ENCODE data around the gene SCYGR6.

SCYGR6 gene

DNA sequence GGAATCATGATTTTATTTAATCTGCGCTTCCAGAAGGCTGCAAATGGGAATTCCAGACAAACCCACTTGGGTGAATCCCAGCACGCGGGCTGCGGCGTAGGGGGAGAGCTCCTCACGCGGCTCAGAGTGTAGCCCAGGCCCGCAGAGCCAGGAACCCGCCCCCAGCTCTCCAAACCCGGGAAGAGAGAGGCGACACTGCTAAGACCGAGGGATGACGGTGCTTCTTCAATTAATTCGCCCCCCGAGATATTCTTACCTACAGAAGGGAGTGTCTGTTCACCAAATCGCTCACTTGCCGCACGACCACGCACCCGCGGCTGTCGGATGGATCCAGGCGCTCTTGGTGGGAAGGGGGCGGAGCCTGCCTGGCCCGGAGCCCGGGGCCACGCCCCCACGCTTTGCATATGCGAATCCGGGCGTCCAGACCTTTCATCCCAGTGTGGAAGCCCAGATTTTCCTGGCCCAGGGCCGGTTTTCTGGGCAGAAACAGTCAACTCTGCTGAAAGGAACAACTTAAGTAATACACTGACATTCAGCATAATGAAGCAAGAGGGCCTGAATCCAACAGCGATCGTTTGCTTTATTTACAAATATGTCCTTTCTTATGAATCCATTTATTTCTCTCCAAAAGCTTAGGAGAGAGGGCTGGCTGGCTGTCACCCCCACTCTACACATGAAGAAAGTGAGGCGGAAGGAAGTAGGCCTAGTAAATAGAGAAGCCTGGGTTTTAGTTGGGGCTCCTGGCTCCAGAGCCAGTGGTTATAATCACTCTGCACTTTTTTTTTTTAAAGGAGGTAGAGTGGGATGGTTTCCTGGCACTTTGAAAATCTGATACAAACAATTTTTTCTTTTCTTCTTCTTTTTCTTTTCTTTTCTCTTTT, 6.6 kb downstream of the SCYGR6 start, which contains the start of gene SLC19A3:
TSS of gene SLC19A3 (minus strand) at position 342 of the 881 bp plus-strand sequence. CDS start 15,710 bp downstream, outside the sequence.
- in situ Hi-C loops (cut with MboI; ENCODE audit: low pct_unique_long_range_greater_than_20kb, low sequenced_read_pairs), result no loop called here
- DNase-seq, result no peak

DNA sequence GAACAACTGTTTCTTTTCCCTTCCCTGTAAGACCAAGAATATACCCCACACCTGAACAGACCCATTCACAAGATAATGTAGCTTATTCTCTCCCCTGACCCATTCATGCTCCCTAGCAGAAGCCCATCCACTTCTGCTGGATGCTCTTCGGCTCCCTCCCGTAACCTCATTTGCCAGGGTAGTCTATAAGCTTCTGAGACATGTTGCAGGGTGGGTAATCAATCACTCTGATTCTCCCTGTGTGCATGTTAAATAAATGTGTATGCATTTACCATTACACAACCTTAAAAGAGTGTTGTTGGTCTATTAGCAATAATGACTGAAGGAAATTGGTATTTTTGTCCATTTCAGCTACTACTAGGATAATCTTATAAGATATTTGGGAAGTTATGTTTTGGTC, 8.1 kb downstream of the SCYGR6 start:
- DNase-seq, result no peak
- in situ Hi-C loops (cut with MboI; ENCODE audit: low pct_unique_long_range_greater_than_20kb, low sequenced_read_pairs), result no loop called here

DNA sequence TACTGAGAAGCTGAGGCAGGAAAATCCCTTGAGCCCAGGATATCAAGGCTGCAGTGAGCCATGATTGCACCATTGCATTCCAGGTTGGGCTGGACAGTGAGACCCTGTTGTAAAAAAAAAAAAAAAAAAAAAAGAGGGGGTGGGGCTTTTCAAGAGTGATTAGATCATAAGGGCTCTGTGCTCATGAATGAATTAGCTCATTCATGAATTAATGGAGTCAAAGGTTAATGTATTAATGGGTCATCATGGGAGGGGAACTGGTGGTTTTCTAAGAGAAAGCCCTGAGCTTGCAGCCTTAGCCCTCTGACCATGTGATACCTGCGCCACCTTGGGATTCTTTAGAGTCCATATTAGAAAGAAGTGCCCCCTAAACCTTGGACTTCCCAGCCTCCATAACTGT, 11.3 kb downstream of the SCYGR6 start:
- DNase-seq, result no peak
- in situ Hi-C loops (cut with MboI; ENCODE audit: low pct_unique_long_range_greater_than_20kb, low sequenced_read_pairs), result no loop called here

DNA sequence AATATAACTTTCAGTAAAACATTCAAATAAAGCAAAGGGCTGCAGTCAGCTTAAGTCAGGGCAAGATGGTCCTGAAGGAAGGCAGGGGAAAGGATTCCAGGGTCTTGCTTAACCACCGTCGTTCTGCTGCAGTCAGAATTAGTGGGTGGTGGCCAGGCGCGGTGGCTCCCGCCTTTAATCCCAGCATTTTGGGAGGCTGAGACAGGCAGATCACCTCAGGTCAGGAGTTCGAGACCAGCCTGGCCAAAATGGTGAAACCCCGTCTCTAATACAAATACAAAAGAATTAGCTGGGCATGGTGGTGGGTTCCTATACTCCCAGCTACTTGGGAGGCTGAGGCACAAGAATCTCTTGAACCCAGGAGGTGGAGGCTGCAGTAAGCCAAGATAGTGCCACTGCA, 13.6 kb downstream of the SCYGR6 start:
- in situ Hi-C loops (cut with MboI; ENCODE audit: low pct_unique_long_range_greater_than_20kb, low sequenced_read_pairs), result no loop called here
- DNase-seq, result no peak

DNA sequence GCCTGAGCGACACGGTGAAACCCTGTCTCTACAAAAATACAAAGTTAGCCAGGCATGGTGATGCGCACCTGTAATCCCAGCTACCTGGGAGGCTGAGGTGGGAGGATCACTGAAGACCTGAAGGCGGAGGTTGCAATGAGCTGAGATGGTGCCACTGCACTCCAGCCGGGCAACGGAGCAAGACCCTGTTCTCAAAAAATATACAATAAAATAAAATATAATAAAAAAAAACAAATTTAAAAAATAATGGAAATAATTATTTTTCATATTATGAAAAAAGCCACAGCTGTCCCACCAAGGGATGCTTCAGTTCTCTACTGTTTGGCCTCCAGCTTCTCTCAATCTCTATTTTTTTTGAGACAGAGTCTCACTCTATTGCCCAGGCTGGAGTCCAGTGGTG, 17.2 kb downstream of the SCYGR6 start:
- in situ Hi-C loops (cut with MboI; ENCODE audit: low pct_unique_long_range_greater_than_20kb, low sequenced_read_pairs), result no loop called here

DNA sequence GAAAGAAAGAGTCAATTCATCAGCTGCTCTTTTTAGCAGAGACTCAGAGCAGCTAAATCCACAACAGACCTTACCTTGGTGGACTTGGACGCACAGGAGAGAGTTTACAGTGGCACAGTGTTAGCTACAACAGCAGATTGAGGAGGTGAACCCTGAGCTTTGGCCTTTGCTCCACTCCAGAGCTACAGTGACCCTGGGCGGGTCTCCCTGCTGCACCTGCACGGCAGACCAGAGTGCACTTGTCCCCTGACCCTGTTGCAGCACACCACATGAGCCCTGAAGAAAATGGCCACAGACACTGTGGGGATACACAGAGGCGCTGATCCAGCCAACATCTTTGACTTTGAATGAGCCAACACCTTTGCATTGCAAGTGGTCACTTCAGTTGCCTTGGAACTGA, 17.7 kb downstream of the SCYGR6 start:
- DNase-seq, result no peak
- in situ Hi-C loops (cut with MboI; ENCODE audit: low pct_unique_long_range_greater_than_20kb, low sequenced_read_pairs), result no loop called here

More for the DNA sequence above, 17.2 kb downstream of the SCYGR6 start:
- DNase-seq, result no peak

DNA sequence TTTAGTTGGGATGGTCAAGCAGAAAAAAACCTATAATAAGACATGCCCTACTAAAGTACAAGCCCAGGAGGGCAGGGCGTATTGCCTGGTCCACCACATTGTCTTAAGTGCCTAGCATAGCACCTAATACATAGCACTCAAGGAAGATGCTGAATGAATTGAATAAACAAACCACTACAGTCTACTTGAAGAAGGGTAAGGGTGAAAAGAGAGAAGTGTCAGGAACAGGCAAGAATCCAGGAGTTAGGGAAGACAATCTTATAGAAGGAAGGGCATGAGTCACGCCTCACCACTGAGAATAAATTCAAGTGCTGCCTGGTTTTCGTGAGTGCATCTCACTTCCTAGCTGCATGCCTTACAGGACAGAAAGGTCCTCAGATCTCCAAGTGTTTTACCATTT, 20.6 kb downstream of the SCYGR6 start:
- in situ Hi-C loops (cut with MboI; ENCODE audit: low pct_unique_long_range_greater_than_20kb, low sequenced_read_pairs), result no loop called here
- no peak for DNase-seq

DNA sequence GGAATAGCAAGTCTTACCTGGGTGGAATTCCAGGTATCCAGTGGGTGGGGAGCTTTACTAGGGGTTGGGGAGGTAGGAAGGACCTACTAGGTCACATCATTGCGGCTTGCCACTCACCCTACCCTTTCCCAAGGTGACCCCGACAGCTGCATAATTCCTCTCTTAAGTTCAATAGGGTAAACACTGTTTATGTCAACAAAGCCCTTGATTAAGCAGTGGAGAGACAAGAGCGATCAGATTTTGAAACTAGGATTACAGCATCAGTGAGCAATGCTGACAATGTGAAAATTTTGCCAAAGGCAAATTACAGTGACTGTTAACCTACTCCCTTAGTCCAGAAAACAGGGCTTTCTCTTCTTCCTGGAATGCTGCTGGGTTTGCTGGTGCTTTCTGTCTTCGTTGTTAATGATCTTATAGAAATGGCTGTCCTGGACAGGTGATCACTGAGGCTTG, 21.3 kb downstream of the SCYGR6 start:
- no peak for DNase-seq
- in situ Hi-C loops (cut with MboI; ENCODE audit: low pct_unique_long_range_greater_than_20kb, low sequenced_read_pairs), result no loop called here

DNA sequence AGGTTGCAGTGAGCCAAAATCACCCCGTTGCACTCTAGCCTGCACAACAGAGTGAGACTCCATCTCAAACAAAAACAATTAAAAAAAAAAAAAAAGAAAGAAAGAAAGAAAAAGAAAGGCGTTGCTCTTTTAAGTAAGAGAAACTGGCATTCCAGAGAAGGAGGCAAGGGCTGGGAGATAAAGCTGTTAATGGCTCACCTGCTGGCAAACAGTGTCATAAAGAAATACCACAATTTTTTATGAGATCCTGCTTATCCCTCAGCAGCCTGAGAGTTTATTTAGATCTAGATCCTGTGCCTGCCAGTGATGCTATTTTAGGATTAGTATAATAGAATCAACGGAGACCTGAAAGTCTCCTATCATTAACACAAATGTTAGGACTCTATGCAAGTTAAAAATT, 23.0 kb downstream of the SCYGR6 start:
- in situ Hi-C loops (cut with MboI; ENCODE audit: low pct_unique_long_range_greater_than_20kb, low sequenced_read_pairs), result no loop called here

DNA sequence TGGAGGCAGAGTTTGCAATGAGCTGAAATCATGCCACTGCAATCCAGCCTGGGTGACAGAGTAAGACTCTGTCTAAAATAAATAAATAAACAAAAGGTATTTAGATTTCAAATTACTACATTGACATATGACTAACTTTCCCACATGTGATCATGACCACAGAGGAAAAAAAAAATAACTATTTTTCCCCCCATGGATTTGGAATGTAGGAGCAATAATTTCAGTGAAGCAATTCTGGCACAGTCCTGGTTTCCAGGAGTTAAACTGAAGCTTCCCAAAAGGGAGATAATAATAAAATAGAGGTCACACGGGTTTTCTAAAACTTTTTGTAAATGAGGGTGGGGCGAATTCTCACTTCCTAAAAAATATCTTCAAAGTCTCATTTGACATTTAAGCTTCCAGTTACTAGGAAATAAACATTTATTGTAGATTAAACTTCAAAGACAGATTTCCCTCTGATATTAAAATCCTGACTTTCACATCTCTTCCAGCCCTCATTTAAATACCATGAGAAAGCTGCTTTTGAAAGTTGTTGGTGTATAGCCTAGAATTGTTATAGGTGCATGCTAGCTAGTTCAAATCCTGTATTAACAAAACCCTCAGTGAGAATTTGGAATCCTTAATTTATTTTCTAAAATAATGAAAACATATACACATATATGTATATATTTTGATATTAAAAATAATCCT, 27.4 kb downstream of the SCYGR6 start:
- in situ Hi-C loops (cut with MboI; ENCODE audit: low pct_unique_long_range_greater_than_20kb, low sequenced_read_pairs), result no loop called here
- DNase-seq, result no peak

More for the DNA sequence above, 23.0 kb downstream of the SCYGR6 start:
- no peak for DNase-seq

DNA sequence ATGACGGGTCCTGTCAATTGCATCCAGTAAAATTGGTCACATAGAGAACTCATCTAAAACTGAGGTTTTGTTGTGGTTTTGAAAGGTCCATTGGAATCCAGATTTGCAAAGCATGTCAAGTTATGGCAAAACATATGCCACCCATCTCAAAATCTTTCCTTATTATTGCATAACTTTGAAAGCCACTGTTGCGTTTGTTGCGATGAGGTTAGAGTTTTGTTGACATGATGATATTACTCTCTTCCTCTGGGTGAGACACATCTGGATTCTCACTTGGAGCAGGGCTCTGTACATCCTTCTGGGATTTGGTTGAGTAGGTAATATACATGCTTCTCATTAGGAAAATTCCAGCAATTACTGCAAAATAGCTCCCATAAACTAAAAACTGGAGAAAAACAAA, 37.4 kb downstream of the SCYGR6 start:
- in situ Hi-C loops (cut with MboI; ENCODE audit: low pct_unique_long_range_greater_than_20kb, low sequenced_read_pairs), result no loop called here

DNA sequence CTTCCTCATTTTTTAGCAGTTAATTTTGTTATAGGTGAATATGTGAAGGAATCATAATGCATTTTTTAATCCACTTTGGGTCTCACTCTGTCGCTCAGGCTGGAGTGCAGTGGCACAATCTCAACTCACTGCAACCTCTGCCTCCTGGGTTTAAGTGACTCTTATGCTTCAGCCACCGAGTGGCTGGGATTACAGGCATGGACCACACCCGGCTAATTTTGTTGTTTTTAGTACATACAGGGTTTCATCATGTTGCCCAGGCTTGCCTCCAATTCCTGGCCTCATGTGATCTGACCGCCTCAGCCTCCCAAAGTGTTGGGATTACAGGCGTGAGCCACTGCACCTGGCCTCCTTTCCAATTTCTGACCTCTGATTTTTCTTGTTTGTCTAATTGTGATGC, 40.3 kb downstream of the SCYGR6 start:
- in situ Hi-C loops (cut with MboI; ENCODE audit: low pct_unique_long_range_greater_than_20kb, low sequenced_read_pairs), result no loop called here
- DNase-seq, result no peak

More for the DNA sequence above, 37.4 kb downstream of the SCYGR6 start:
- no peak for DNase-seq

DNA sequence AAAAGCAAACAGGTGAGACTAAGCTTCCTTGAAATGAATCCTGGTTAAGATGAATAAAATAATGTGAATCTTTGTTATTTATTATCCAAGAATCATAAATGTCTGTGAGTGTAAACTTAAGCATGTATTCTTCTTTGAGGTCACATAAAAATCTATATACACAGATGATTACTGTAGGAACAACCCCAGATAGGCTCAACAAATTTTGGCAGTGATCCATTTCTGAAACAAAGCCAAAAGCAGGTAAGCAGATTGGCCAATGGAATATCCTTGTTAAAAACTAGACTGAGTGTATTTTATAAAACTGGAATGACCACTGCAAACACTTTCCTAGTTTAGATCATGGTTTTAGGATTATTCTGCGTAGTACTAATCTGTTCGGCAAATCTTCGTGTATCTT, 46.6 kb downstream of the SCYGR6 start:
- in situ Hi-C loops (cut with MboI; ENCODE audit: low pct_unique_long_range_greater_than_20kb, low sequenced_read_pairs), result no loop called here
- no peak for DNase-seq

DNA sequence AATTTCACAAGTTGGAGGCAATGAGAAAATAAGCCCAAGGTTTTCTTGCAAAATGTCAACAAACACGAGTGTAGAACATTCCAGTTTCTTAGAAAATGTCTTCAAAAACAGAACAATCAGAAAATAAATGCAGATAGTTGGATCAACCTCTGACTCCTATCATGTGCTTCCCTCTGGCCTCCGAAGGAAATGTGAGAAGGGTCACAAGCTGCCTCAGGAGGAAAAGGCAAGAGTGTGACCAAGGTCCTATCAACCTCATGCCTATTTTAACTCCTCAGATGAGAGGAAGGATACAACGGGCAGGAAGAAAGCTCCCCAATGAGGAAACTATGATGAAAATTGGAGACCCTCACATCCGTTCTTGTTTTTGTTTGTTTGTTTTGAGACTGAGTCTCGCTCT, 50.1 kb downstream of the SCYGR6 start:
- in situ Hi-C loops (cut with MboI; ENCODE audit: low pct_unique_long_range_greater_than_20kb, low sequenced_read_pairs), result no loop called here

More for the DNA sequence above, 50.1 kb downstream of the SCYGR6 start:
- DNase-seq, result no peak

All from KBM-7 (cell line).